Measurements from ENCODE around the gene NAALADL2.
A peak's percentile ranks its signal among the peaks of the same experiment; 100 is the strongest.

DNA sequence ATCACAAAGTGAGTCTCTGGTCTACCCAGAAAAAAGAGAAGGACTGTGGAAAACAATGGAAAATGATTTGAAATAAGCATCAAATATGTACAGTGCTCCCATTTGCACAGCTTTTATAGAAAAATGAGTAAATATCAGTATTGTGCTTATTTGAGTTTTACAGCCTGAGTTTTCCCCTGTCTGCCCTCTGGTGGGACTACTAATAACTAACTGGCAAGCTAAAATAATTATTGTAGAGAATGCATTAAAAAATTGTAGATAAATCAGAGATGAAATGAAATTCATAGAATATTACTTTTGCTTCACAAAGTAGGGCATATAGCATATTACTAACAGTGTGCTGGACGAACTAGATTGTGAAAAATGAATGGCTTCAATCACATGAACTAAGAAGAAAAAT, 287.1 kb downstream of the NAALADL2 start:
- no peak for TF ChIP-seq GABPA (IDR thresholded peaks at IDR 0.05; ENCODE audit: borderline replicate concordance, insufficient read depth, low read length)
- TF ChIP-seq POLR2AphosphoS5 (IDR thresholded peaks at IDR 0.05; ENCODE audit: low read depth, low read length), result no peak
- TF ChIP-seq, protein P1, sequence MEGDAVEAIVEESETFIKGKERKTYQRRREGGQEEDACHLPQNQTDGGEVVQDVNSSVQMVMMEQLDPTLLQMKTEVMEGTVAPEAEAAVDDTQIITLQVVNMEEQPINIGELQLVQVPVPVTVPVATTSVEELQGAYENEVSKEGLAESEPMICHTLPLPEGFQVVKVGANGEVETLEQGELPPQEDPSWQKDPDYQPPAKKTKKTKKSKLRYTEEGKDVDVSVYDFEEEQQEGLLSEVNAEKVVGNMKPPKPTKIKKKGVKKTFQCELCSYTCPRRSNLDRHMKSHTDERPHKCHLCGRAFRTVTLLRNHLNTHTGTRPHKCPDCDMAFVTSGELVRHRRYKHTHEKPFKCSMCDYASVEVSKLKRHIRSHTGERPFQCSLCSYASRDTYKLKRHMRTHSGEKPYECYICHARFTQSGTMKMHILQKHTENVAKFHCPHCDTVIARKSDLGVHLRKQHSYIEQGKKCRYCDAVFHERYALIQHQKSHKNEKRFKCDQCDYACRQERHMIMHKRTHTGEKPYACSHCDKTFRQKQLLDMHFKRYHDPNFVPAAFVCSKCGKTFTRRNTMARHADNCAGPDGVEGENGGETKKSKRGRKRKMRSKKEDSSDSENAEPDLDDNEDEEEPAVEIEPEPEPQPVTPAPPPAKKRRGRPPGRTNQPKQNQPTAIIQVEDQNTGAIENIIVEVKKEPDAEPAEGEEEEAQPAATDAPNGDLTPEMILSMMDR (IDR thresholded peaks at IDR 0.05; ENCODE audit: control extremely low read depth in 1 of 3, insufficient read depth in 1 of 3, low read depth in 1 of 3, low read length in 3 of 3), result peak in 1 of 3 experiments; percentile 7; a peak in 1 of 4 replicates
- TF ChIP-seq POLR2A (IDR thresholded peaks at IDR 0.05; ENCODE audit: control extremely low read depth in 1 of 2, low read depth in 2 of 2, low read length in 2 of 2), result no peak
- TF ChIP-seq, protein P2, sequence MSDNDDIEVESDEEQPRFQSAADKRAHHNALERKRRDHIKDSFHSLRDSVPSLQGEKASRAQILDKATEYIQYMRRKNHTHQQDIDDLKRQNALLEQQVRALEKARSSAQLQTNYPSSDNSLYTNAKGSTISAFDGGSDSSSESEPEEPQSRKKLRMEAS (IDR thresholded peaks at IDR 0.05), result no peak
- TF ChIP-seq SP1 (IDR thresholded peaks at IDR 0.05; ENCODE audit: low read depth, low read length), result no peak
- no peak for TF ChIP-seq CHD2 (IDR thresholded peaks at IDR 0.05; ENCODE audit: low read length)
